ENCODE results near the gene JAML. TPM values are rescaled to one million over a fixed set of nuclear protein-coding genes. Genes with fewer than 3 reads are reported as not detected.

The JAML gene
- total RNA-seq, 2 experiments from 2014 or later = 181 to 189 TPM

DNA sequence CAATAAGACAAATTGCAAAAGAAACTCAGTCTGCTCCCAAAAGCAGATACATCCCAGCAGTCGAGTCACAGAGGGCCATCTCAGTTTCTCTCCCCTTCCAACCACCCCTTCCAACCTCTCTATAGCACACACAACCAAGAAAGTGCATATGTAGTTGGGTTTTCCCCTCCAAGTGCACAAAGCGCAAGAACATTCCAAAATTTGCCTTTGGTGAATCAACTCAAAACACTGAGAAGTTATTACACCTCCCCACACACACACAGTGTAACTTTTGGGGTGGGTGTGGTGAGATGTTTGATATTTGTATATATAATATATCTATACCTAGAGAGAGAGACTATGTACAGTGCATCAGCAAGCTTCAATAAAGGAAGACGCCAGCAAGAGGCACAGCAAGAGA lies 62.0 kb downstream of the JAML start:
- DNase-seq (no peak), ATAC-seq (ENCODE audit: low read depth) (no peak)
- H3K27me3 Mint-ChIP-seq = peaks cover 45% of the 10 kb centered on the region
- no peak overlapping the region for H3K27ac Mint-ChIP-seq
- no peak overlapping the region for H3K4me3 Mint-ChIP-seq
- no peaks in the 10 kb centered on the region for H3K9me3 Mint-ChIP-seq
- POLR2A ChIA-PET = no interaction called here
- H3K4me1 Mint-ChIP-seq = peaks cover under 1% of the 10 kb centered on the region
- H3K36me3 Mint-ChIP-seq = no peaks in the 10 kb centered on the region

DNA sequence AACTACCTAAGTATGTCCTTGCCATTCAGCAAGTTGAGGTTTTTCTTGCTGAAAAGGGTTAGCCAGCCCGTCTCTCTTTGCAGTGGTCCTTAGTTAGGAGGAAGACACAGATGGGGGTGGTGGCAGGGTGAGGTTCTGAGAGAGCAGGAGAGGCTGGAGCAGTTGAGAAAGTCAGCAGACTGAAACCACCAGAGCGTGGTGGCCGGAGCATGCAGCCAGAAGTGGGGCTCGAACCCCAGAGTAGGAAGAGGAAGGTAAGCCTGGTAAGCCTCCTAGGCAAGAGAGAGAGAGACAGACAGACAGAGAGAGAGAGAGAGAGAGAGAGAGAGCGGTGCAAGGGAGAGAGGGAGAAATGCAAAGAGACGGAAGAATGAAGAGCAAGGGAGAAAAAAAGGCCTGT lies 63.0 kb downstream of the JAML start:
- H3K4me3 Mint-ChIP-seq = no peak overlapping the region
- POLR2A ChIA-PET = no interaction called here
- H3K36me3 Mint-ChIP-seq = no peaks in the 10 kb centered on the region
- no peak overlapping the region for H3K27ac Mint-ChIP-seq
- H3K4me1 Mint-ChIP-seq = peaks cover 7% of the 10 kb centered on the region
- H3K9me3 Mint-ChIP-seq = no peaks in the 10 kb centered on the region
- ATAC-seq (ENCODE audit: low read depth) = no peak
- H3K27me3 Mint-ChIP-seq = peaks cover 52% of the 10 kb centered on the region
- no peak for DNase-seq

DNA sequence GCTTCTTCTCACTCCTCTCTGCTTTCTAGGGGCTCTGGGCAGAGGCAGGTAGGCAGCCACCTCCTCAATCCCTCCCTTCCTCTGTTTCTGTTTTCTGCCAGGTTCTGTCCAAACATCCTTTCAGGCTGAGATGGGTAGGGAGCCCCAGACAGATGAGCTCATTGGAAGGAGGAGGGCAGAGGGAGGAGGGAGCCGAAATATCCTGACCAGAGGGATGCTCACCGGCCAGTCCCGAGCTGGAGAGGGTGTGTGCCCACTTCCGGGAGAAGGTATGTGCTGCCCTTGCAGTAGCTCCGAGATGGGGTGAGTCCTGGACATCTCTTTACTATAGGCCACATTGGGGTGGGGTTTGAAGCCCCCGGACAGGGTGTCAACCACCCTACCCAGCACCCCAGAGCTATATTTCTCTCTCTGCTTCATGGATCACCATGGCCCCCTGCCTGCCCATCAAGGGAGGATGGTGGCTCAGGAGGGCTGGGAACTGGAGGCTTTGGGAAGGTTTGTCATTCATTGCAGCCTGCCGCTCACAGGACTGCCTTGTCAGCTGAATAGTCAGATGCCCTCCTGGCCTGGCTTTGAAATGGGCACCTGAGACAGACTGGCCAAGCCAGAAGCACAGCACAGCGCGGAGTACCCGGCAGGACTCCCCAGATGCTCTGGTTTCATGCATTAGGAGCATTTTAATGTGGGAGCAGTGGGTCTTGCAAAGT lies 67.5 kb downstream of the JAML start:
- peaks cover 77% of the 10 kb centered on the region for H3K27me3 Mint-ChIP-seq
- DNase-seq (no peak), ATAC-seq (ENCODE audit: low read depth) (no peak)
- POLR2A ChIA-PET = interaction anchor here (1.2 kb wide), 1 partner anchor 14 kb away, joined by 3 read pairs; no protein-coding TSS in a partner anchor
- H3K9me3 Mint-ChIP-seq = no peaks in the 10 kb centered on the region
- peaks cover 17% of the 10 kb centered on the region for H3K4me1 Mint-ChIP-seq
- no peak overlapping the region for H3K4me3 Mint-ChIP-seq
- H3K36me3 Mint-ChIP-seq = no peaks in the 10 kb centered on the region
- no peak overlapping the region for H3K27ac Mint-ChIP-seq

DNA sequence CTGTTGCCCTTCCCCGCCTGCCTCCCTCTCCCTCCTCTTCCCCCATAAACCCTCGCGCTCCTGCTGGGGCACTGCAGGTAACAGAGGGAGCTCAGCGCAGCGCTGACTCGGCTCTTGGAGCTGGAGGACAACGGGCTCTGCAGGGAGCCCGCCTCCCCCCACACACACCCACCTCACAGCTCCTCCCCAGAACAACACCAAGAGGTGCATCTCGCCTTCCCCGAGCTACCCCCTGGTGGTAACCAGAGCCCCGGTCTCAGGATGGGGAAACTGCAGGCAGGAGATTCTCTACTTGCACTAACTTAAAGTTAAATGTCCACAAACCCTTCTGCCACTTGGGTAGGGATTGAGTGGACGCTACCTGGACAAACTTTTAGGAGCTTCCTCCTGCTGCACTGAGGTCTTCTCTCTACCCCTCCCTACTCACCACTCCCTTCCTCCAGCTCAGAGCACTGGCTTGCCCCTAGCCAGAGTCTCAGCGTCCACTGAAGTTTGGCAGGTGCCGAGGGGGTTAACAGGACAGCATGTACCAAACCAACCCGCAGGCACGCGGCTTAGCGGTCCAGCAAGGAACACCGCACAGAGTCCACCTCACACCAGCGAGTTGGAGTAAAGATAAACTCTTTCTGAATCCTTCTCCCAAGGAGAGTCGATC lies 68.2 kb downstream of the JAML start:
- no peaks in the 10 kb centered on the region for H3K36me3 Mint-ChIP-seq
- peak overlapping the region; percentile 62 for H3K4me3 Mint-ChIP-seq
- POLR2A ChIA-PET = interaction anchor here (0.9 to 1.2 kb wide), 3 partner anchors 12 to 15 kb away, joined by 3 read pairs; no protein-coding TSS in a partner anchor
- no peak for DNase-seq
- no peak overlapping the region for H3K27ac Mint-ChIP-seq
- H3K9me3 Mint-ChIP-seq = no peaks in the 10 kb centered on the region
- H3K27me3 Mint-ChIP-seq = peaks cover 77% of the 10 kb centered on the region
- peaks cover 17% of the 10 kb centered on the region for H3K4me1 Mint-ChIP-seq
- ATAC-seq (ENCODE audit: low read depth) = peak; percentile 70

DNA sequence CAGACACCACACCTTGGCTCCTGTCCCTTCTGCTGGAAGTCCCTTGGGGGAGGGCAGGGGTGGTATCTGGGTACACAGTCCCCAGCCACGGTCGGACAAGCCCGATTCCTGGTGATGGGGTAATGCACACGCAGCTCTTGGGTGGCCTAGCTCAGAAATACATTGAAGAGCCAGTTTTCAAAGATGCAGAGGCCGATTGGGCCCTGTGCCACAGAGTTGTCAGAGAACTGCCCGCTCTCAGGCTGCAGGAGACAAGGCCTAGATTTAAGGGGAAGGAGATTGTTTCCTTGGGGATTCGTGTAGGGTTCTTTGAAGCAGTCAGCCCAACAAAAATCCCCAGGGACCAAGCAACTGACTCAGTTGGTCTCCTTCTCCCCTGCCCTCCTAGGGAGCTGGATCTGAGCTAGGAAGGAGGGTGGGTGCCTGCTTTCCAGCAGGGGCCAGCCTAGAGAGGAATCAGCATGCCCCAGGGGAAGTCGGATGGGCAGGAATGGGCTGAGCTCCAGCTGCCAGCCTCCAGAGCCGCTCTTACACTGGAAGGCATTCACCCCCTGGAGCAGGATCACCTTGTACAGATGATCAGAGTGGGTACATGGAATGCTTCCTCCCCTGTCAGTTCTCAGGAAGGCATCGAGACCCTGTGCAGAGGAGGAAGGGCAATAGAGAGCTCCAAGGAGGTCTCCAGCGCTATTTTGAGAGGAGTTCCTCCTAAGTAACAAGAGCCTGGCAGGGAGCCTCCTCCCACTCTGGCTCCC lies 68.9 kb downstream of the JAML start:
- no peaks in the 10 kb centered on the region for H3K36me3 Mint-ChIP-seq
- POLR2A ChIA-PET = interaction anchor here (0.9 to 1.2 kb wide), 3 partner anchors 12 to 16 kb away, joined by 3 read pairs; no protein-coding TSS in a partner anchor
- H3K4me1 Mint-ChIP-seq = peaks cover 17% of the 10 kb centered on the region
- no peak overlapping the region for H3K27ac Mint-ChIP-seq
- ATAC-seq (ENCODE audit: low read depth) (no peak), DNase-seq (no peak)
- no peak overlapping the region for H3K4me3 Mint-ChIP-seq
- H3K27me3 Mint-ChIP-seq = peaks cover 80% of the 10 kb centered on the region
- H3K9me3 Mint-ChIP-seq = no peaks in the 10 kb centered on the region

DNA sequence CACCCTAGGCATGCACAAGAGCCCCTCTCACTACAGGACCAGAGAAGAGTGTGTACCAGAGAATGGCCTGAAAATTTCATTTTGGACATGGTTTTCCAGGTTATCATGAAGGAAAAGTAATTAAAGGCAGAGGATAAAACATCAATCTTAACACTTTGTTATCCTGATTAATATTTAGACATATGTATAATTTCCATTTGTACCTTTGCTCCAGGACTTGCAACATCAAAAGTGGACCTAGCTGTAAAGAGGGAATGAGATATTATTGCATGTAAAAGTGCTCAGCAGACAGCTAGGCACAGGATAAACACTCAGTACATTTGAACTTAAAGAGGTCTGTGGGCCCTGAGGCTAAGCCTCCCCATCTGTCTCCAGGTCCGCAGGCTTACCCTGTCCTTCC lies 70.2 kb downstream of the JAML start:
- POLR2A ChIA-PET = no interaction called here
- Mint-ChIP-seq H3K9me3 (no peaks in the 10 kb centered on the region), H3K4me3 (no peak overlapping the region), H3K4me1 (peaks cover 17% of the 10 kb centered on the region), H3K36me3 (no peaks in the 10 kb centered on the region), H3K27ac (no peak overlapping the region), H3K27me3 (peaks cover 87% of the 10 kb centered on the region)
- ATAC-seq (ENCODE audit: low read depth) (no peak), DNase-seq (no peak)

DNA sequence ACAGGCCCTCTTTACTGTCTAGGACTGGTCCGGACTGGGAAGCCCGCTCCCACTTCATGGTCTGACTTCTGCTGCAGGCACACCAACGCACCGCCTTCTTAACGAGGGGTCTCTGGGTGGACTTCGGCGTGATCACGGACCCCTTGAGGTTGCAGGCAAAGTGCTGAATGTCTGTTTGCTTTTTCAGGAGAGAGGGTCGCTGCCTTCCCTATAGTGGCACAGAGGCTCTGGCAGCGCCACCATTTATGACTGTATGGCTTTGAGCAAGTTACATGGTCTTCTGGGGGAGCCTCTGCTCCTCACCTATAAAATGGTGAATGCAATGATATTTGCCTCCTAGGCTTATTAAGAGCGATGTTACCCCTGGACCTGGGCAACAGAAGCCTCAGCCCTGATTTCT lies 70.8 kb downstream of the JAML start:
- peaks cover 17% of the 10 kb centered on the region for H3K4me1 Mint-ChIP-seq
- H3K4me3 Mint-ChIP-seq = peak overlapping the region; percentile 72
- ATAC-seq (ENCODE audit: low read depth) (no peak), DNase-seq (no peak)
- H3K27ac Mint-ChIP-seq = no peak overlapping the region
- POLR2A ChIA-PET = no interaction called here
- H3K36me3 Mint-ChIP-seq = no peaks in the 10 kb centered on the region
- no peaks in the 10 kb centered on the region for H3K9me3 Mint-ChIP-seq
- H3K27me3 Mint-ChIP-seq = peaks cover 87% of the 10 kb centered on the region

DNA sequence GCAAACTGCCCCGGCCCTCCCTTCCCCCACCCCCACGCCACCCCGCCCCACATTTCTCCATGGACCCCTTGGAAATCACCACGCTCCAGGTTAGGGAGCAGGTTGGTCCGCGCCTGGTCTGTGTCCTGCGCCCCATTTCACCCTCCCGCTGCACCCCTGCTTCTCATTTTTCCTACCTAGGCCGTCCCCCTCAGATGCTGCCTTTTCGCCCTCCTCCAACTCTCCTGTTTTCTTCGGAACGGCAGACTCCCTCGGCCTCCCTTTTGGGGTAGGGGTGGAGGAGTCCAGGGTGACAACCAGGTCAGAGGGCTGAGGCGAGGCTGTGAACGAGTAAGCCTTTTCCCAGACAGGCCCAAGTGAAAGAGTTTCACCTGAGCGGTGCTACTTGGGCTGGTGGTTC lies 71.3 kb downstream of the JAML start:
- DNase-seq = no peak
- peaks cover 87% of the 10 kb centered on the region for H3K27me3 Mint-ChIP-seq
- no peak overlapping the region for H3K27ac Mint-ChIP-seq
- no peaks in the 10 kb centered on the region for H3K36me3 Mint-ChIP-seq
- H3K9me3 Mint-ChIP-seq = no peaks in the 10 kb centered on the region
- H3K4me1 Mint-ChIP-seq = peaks cover 17% of the 10 kb centered on the region
- peak overlapping the region; percentile 72 for H3K4me3 Mint-ChIP-seq
- POLR2A ChIA-PET = interaction anchor here (0.6 kb wide), 1 partner anchor 152 kb away, joined by 3 read pairs; no protein-coding TSS in a partner anchor
- no peak for ATAC-seq (ENCODE audit: low read depth)

DNA sequence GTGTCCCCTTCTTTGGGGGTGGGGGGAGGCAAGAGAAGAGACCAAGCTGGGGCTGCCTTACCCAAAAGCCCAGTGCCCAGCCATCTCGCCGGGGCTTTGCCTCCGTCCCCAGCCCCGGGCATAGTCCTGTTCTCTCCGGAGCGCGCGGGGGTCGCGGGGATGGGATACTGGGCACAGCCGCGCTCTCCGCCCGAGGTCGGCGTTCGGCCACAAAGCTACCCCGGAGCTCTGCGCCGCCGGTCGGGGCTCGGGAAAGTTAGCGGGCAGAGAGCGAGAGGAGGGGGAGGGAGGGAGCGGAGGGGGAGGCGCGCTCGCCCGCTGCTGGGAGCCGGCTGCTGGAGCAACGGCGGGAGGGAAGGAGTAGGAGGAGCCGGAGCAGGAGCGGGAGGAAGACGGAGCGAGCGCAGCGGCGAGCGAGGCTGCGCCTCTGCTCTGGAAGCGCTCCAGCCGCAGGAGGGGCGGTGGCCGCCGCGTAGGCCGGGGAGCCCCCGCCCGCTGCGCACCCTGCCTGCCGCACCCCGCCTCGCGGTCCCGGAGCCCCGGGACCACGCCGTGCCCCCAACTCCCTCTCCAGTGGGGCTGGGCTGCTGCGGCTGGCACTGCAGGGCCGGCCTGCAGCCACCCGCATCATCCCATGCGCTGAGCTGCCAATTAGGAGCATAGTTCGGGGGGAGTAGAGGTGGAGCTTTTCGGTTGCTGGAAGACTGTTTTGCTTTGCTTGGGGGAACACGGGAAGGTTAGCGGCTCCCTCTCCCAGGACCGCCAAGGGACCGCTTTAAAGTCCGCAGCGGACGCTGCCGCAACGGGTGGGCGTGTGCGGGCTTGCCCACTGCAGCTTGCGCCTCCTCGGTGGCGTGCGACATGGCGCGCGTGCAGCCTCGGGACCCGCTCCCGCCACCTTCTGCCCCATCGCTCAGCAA lies 72.0 kb downstream of the JAML start, which contains the start of gene SCN4B:
Gene SCN4B, minus strand, starts transcription at position 272 of the 920 bp plus-strand sequence. Its CDS starts 150 bp downstream, at position 122.
- H3K9me3 Mint-ChIP-seq = no peaks in the 10 kb centered on the region
- peaks cover 85% of the 10 kb centered on the region for H3K27me3 Mint-ChIP-seq
- peak; percentile 57 for ATAC-seq (ENCODE audit: low read depth)
- DNase-seq = peak; percentile 60
- H3K36me3 Mint-ChIP-seq = no peaks in the 10 kb centered on the region
- POLR2A ChIA-PET = interaction anchor here (0.6 kb wide), 3 partner anchors 151 to 361 kb away, joined by 3 to 7 read pairs (median 3); no protein-coding TSS in a partner anchor
- peaks cover 16% of the 10 kb centered on the region for H3K4me1 Mint-ChIP-seq
- no peak within 1 kb of the TSS for H3K27ac Mint-ChIP-seq
- H3K4me3 Mint-ChIP-seq = peak within 1 kb of the TSS; percentile 72

DNA sequence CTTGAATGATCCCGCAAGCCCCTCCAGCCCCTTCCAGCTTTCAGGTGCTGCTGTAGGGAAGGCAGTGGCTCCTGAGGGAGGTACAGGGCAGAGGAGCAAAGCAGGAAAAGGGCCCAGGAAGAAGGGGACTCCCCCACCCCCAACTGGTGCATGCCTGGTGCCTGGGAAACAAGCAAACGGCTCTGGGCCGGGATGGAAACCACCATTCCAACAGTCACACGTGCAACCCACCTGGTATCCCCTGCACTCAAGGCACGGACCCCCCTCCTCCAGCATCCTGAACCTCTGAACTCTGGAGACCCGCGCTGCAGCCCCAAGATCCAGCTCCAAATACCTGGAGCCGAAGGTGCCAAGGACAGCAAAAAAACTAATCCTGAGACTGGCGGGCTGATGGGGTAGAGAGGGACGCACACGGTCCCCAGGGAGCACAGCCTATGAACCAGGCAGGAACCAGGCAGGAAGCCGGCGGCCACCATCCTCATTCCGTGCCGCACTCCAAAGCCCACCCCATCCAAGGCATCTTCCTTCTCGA lies 72.7 kb downstream of the JAML start:
- DNase-seq (no peak), ATAC-seq (ENCODE audit: low read depth) (no peak)
- Mint-ChIP-seq H3K27me3 (peaks cover 84% of the 10 kb centered on the region), H3K4me3 (peak overlapping the region; percentile 45), H3K4me1 (peaks cover 13% of the 10 kb centered on the region), H3K27ac (no peak overlapping the region), H3K36me3 (no peaks in the 10 kb centered on the region), H3K9me3 (no peaks in the 10 kb centered on the region)
- POLR2A ChIA-PET = interaction anchor here (0.6 kb wide), 1 partner anchor 360 kb away, joined by 3 read pairs; no protein-coding TSS in a partner anchor

DNA sequence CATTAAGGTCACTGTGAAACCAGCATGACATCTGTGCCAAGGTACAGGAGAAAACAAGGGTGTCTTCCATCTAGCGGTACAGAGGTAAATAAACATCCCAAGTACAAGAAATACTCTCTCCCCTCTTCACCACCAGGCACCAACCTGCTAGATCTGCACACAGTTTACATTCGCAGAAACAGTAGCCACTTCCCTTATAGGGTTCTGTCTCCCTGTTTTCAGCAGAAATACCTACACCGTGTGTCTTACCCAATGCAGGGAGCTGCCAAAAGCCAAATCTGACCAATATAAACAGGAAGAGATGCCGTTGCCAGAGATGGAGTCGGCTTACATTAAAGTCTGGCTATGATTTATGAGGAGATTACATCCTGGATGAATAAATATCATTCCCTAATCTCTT lies 73.4 kb downstream of the JAML start:
- Mint-ChIP-seq H3K4me1 (peaks cover 9% of the 10 kb centered on the region), H3K27me3 (peaks cover 85% of the 10 kb centered on the region), H3K27ac (no peak overlapping the region), H3K4me3 (no peak overlapping the region), H3K9me3 (no peaks in the 10 kb centered on the region), H3K36me3 (no peaks in the 10 kb centered on the region)
- DNase-seq (no peak), ATAC-seq (ENCODE audit: low read depth) (no peak)
- POLR2A ChIA-PET = no interaction called here

DNA sequence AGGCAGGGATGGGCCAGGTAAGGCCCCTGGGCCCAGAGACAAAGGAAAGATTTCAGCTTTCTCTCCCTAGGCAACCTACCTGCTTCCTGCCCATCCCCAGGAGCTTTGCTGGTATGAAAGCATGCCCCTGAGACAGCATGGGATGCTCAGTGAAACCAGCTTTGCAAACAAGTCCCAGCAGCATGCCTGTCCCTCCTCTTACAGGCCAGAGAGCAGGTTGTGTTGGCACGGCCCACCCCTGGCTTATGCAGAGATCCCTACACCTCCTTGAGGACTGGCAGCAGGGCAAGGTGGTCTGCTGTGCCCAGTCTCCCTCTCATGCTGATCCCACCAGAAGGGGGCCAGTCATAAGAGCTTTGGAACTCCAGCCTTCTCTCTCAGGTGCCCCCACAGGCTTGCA lies 75.3 kb downstream of the JAML start:
- H3K36me3 Mint-ChIP-seq = no peaks in the 10 kb centered on the region
- H3K9me3 Mint-ChIP-seq = no peaks in the 10 kb centered on the region
- no peak overlapping the region for H3K4me3 Mint-ChIP-seq
- DNase-seq (no peak), ATAC-seq (ENCODE audit: low read depth) (no peak)
- peaks cover 73% of the 10 kb centered on the region for H3K27me3 Mint-ChIP-seq
- POLR2A ChIA-PET = no interaction called here
- H3K4me1 Mint-ChIP-seq = peaks cover 15% of the 10 kb centered on the region
- no peak overlapping the region for H3K27ac Mint-ChIP-seq

All from activated naive CD8-positive, alpha-beta T cell treated with anti-CD3 and anti-CD28 coated beads, Interleukin-2, amount 10 ng/mL, durations not matched to agents 7 days and 5 days (primary cell).